Stimulated activated CD8-positive, alpha-beta memory T cell treated with anti-CD3 and anti-CD28 coated beads, Interleukin-4, amount 100 ng/mL, for 24 hours (primary cell): Measurements from ENCODE around the gene GFPT2.

ENCODE experiments used
- DNase-seq: peaks from one replicate; pipeline ENCODE4 v3.0.0-alpha.2; 2020; ENCODE audit warnings: low read depth

GFPT2 gene

DNA sequence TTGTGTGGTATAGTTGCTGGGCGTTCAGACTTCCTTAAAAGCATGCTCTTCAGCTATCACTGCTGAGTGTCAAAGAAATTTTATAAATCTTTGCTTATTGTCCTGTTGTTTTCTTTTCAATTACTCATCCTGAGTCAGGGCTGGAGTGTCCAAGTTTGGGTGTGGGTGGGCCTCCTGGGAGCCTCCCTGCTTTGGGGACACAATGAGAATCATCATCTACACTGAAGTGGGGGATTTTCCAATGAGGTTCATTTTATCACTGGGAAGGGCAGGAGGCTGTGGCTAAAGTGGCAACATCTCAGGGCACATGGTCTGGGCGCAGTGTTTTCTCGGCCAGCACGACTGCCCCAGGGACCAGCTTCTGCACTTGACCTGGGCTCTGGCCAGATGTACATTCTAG, 19.5 kb downstream of the GFPT2 start:
- DNase-seq = no peak

DNA sequence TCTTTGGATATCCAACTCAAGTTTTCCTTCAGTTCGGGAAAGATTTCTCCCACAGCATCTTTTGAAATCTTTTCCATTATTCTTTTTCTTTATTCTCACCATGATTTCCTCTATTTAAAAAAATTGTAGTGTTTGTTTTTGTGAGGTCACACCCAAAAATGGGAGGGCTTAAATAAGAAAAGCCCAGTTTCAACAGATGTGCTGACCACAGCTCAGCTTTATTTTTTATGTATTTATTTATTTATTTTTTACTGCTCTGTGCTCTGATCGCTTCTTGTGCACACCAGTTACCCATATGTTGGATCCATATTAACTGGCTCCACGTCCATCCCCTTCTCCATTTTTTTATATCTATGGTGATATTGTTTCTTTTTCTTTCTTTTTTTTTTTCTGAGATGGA, 20.3 kb downstream of the GFPT2 start:
- DNase-seq = no peak

DNA sequence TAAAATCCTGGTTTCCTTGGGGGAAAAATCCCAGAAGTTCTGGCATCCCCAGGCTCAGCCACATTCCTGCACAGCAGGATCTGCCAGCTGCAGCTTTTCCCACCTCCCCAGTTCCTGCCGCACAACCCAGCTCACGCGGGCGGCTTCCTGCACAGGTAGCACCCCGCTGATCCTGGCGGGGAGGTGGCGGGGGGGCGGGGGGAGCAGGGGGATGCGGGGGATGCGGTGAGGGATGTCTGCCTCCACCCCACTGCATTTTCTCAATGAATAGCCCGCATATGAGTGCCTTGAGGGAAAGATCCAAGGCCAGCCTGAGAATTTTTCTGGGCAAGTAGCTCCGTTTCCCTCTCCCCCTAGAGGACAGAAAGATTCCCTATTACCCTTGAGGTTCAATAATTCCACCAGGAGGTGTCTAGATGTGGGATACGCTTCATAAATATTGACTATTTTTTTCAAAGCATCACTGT, 21.1 kb downstream of the GFPT2 start:
- no peak for DNase-seq

DNA sequence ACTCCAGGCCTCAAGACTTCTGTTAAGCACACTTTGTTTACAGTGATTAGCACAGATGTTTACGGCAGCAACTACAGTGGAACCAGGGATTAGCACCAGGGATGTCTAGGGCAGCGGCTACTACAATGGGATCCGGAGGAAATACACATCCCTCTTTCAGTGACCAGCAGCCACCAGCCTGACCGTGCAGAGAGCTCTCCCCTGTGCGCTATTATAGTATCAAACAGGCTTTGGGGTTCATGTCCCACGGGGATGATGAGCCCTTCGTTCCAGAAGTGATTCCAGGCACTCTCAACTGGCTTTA, 21.5 kb downstream of the GFPT2 start:
- DNase-seq = no peak

DNA sequence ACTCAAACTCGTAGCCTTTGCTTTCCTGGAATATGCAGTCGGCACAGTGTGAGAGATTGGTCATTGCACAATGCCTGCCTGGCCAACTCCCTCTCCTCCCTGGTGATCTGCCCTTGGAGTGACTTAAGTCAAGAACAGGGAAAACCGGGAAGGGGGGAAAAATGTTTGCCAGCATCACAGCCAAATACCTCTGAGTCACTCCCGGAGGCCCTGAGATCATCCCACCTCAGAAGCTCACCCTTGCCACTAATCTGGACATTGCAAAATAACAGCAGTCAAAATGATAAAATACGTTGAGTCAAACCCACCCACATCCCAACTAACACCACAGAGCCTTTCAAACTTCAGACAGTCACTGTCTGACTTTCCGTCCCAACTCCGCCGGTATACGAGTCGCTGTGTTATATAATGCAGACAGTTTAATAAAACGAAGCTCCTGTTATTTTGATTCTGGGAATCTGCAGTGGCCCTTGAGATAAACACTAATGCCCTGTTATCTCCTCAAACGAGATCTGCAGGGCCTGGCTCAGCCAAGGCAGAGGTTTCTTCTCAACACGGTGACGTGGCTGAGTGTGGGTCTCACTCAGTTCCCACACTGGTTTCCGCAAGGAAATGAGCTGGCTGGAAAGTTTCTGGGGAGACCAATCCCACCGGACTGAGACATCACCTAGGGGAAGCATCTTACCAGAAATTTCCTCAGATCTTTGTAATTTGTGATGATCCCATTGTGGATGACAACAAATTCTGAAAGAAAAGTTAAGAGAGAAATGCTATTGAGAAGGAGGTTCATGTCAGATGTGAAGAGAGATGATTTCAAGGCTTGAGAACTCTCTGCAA, 22.1 kb downstream of the GFPT2 start:
- no peak for DNase-seq

DNA sequence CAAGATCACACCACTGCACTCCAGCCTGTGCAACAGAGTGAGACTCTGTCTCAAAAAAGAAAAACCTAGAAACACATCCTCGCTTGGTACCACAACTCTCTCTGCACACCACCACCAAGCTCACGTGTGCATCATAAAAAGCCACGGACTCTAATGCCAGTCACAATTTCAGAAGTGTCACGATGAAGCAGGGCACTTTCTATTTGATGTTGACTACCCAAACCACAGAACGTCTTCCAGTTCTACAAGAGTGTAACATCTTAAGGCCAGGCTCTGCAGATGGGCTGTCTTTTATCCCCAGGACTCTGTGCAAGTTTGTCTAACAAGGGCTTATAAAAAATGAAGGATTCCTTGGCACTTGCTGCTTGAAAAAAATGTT, 22.9 kb downstream of the GFPT2 start:
- no peak for DNase-seq

DNA sequence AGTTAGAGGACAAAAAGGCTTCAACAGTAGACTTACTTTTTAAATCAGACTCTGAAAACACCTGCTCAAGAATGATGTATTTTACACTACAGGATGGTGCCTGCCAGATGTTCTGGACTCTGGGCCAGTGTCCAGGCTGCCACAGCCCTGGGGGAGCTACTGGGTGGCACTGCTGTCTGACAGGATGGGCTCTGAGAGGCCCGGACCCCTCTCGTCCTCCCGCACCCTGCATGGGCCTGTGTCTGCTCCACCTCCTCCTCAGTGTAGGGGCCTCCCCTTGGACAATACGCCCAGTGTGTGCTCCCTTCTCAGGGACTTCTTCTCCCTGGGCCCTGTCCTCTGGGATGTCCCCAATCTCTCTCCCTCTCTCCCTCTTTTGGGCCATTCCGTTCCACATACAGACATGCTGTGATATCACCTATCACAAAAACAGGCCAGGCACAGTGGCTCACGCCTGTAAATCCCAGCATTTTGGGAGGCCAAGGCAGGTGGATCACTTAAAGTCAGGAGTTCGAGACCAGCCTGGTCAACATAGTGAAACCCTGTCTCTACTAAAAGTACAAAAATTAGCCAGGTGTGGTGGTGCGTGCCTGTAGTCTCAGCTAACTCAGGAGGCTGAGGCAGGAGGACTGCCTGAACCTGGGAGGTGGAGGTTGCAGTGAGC, 23.4 kb downstream of the GFPT2 start:
- no peak for DNase-seq

DNA sequence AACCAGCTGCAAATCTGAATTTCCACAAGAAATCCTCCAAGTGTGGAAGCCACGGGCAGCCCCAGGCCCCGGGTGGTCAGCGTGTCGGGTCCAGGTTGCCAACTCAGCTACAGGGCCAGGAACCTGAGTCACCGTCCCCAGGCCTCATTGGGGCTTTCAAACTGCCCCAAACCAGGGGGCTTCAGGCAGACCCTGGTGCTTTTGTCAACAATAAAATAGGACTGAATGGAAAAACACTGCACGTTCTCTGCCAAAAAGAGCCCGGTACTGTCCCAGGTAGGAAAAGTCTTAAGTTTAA, 24.0 kb downstream of the GFPT2 start:
- no peak for DNase-seq

DNA sequence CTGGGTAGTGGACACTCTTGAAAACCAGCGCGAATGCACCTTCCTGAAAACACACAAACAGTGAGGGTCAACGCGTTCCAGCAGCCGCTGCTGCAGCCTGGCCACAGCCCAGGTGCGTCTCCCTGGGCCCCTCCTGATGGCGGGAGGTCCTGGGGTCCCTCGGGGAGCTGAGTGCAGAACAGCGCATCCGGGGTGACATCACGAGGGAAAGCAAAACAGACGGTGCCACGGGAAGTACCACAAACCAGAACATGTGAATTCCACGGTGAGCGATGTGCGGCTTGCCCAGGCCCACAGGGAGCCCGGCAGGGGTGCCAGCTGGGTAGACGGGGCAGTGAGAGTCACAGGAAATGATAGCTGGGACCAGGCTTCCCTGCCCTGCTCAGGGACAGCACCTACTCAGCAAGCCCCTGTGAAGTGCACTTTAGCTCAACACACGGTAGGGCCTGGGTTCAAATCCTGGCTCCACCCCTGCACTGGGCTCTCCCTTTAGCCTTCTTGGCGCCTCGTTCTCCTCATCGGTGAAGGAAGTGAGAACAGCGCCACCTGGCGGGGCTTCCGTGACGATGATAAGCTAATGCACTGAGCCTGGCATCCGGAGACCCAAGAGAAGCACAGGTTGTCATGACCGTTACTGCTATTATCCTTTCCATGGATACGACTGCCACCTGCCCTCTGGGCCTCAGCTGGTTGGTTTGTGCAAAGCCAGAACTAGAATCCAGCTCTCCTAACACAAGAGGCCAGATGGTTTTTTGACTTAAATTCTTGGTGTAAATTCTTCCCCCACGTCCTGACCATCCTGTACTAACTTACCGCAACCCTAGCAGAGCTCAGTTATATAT, 24.6 kb downstream of the GFPT2 start:
- DNase-seq = peak; percentile 71

DNA sequence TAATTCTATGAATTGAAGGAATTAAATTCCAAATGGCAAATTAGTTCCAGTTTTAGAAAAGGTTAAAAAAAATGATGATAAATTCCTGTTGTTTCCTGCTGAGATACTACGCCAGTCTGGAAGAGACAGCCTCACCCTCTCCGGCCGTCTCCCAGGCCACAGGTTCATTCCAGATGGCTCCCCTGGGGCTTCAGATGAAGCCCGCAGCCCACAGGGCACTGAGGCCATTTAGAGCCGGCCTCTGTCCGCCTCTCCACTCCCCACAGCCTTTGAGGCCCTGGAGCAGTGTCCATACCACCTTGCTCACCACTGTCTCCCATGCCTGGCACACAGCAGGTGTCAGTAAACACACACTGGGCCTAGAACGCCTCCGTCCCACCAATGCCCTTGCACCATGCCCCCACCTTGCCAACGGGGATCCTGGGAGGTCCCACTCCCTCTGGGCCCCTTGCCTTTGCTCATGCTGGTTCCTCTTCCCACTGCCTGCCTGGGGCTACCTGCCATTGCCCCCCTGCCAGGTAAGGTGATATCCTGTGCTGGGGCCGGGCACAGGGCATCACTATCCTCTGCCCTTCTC, 26.1 kb downstream of the GFPT2 start:
- DNase-seq = no peak

DNA sequence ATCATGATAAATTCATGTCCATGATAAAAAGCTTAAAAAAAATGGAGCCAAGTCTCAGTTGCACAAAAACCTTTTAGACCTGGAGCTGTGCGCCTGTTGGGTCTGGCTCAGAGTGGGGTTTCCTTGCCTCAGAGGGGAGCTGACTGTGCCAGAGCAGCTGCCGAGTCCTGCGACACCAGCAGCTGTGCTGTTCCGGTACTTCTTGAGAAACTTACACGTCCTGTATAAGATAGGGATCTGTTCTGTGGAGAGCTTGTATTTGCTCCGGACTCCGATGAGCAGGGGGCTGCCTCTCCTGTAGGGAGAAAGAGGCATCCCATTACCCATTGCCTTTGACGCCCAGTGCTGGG, 28.6 kb downstream of the GFPT2 start:
- DNase-seq = no peak

DNA sequence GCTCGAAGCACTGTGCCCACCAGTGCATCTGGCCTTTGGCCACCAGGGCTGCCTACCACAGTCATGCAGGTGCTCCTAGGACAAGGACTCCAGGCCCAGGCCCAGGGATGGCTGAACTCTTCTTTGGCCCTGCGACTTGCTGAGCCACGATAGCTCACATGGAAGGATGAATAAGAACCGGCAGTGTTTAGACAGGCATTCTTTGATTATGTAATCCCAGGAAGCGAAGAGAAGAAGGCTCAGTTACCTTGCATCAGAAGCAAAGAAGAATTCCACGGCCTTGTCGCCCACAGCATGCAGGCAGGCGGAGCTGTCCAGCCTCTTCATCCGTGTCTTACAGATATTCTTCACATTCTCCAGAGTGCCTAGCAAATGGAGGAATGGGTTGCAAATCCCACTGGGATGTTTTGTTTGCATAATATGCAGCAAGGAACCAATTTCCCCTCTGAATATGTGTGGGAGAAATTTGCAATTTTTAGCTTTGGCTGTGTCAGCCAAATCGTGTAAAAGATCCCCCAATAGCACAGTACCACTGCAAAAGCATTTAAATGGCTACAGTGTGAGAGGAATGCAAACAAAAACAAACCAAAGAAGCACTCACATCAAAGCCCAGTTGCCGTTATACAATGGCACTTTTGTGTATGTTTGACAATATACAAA, 29.1 kb downstream of the GFPT2 start:
- DNase-seq = no peak

DNA sequence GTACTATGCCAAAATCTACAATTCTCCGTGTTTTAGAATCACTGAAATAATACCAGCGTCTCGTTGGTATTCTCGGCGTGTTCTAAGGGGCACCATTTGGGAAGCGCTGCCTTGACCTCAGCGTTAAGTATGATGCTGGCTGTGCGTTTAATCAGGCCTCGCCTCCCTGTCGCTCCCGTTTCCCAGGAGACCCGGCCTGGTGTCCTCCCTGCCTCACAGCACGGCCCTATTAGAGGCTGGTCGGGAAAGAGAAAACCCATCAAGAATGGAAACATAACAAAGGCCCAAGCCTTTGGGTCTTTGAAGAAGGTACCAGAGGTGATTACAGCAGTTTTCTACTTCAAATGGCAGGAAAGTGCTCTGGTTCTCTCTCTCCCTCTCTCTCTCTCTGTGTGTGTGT, 30.0 kb downstream of the GFPT2 start:
- no peak for DNase-seq

DNA sequence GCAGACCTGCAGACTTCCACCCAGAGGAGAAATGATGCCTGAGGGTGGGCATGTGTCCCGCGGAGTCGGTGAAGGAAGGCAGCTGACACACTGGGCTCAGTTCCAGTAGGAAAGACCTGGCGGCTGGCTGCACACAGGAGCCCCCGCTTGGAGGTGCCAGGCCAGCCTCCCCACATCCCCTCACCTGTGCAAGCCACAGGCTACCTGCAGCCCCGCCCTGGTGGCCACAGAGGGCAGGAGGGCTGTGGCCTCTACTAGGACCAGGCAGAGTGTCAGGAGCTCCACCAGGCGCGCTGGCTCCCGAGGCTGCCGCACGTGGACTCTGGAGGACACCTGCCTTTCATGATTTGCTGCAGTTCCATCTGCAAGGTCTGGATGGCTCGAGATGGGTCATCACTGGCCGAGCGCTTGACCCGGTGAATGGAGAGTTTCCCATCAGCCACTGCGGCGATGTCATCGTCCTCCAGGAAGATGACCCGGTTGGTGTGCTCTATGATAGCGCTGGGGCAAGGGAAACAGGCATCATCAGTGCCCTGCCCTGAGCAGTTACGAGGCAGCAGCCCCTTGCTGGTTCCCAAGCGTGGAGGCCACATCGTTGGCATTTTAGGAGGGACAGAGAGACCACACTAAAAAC, 34.6 kb downstream of the GFPT2 start:
- no peak for DNase-seq

DNA sequence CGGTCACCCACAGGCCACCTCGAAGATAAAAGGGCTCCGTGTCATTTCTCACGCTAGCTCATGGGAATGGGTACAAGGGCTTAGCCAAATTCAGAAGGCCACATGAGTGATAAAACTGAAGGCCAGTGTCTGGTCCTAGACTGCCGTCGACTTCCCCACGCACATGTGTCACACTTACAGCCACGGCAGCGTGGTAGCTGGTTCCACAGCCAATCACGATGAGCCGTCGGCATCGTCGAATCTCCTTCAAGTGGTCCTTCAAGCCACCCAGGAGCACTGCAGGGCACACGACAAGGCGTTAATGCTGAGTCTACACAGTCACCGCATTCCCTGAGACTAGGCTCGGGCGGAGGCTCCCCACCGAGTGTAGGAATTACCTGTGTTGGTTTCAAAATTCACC, 36.5 kb downstream of the GFPT2 start:
- DNase-seq = no peak

DNA sequence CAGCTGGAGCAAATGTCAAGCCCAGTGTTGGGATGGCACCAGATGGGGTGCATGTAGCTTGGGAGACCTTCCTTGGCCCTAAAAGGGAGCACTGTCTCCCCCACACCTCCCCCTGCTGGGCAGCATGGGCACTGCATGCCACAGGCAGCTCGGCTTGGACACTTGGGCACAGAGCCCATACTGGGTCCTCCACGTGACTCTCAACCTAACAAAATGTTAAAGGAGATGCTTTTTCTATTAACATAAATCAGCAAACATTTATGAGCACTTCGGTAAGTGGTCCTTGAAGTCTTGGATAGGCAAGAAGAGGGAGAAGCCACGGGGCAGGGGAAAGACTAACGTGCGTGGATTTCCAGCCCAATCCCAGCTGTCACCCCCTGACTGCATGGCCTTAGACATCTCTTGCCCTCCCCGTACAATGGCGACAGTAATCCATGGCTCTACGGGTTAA, 37.3 kb downstream of the GFPT2 start:
- DNase-seq = peak; percentile 69

DNA sequence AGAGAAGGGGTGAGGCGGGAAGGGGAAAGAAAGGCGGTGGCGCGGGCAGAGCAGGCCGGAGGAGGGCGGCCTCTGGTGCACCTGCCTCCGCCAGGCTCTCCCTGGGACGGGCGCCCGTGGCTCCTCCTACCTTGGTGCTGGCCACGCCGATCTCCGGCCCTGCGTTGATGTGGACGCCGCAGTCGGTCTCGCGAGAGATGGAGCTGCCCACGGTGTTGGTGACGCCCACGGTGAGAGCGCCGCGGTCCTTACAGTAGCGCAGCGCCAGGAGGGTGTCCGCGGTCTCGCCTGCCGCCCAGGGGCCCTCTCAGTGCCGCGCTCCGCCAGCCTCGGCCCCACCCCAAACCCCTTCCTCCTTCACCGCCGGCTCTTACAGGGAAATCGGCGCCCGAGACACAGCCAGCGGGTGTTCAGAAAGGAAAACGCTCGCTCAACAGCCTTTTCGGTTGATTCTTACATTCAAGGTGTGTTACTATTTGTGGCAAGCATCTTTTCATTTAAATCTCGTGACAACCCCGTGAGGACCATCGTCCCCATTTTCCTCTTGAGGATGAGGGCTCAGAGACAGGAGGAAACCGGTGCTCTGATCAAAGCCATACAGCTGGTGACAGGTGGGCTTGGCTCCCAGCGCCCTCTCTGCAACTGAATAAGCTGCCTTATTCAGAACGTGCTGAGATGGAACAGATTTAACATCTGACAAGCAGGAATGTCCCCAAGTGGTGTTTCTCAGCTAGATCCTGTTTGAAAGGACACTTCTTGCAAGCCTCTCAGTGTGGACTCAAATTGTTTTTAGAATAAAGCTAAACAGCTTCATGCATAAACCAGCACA, 39.2 kb downstream of the GFPT2 start:
- DNase-seq = no peak

DNA sequence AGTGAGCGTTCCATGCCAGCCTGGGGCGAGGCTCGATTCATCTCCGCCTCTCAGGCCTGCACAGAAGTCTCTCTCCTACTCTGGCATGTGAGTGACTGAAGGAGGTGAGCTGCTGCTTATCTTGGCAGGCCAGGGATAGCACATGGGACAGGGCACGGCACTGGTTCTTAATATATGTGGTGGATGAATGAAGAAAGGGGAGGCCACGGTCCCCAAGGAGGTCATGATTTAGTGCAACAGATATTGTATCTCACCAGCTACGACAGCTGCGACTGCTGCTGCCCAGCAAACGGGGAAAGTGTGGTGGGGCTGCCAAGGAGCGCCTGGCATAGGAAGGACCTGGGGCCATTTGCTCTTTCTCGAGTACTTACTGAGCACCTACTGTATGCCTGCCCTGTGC, 41.9 kb downstream of the GFPT2 start:
- DNase-seq = no peak

DNA sequence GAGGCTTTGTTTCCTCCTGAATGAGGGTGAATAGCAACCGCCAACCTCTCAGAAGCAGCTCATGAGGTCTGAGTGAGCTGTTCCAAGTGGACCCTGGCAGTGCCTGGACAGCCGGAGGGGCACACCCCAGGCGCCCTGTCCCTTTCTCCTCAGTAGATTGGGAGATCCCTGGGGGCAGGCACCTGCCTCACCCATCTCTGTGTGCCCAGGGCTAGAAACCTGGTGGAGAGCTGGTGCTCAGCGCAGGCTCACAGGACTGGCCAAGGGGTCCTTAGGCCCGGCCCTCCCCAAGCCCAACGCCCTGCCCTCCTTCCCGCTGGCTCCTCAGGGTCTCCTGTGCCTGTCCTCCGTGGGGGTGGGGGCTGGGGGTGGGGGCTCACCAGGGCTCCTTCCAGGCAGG, 46.3 kb downstream of the GFPT2 start:
- no peak for DNase-seq

DNA sequence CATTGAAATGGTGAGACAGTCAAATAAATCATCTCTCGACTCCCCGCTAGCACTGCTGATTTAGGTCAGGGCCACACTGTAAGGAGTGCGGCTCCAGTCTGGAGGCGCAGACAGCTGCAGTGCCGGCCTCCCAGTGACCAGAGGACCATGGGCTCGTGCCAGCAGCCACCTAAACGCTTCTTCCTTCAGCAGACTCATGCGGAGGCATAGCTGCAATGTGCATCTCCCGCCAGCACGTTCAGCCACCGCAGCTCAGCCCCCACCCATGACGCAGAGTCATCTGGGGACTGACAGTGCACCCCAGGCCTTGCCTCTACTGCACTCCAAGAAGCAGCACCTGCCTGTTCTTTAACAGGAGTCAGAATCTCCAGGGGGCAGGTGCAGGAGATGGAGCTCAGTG, 47.7 kb downstream of the GFPT2 start:
- no peak for DNase-seq
